GM21723 (cell line): ENCODE measurements around the gene HELZ.
"Not testable (repeated sequence)": the region's sequence is repeated elsewhere in the genome, so short reads cannot be mapped to it uniquely, and the experiment has no call there.

Experiments
- ATAC-seq: cut with Tn5 transposase; IDR thresholded peaks from one replicate; pipeline ENCODE4 v1.9.1; 2021; ENCODE audit warnings: mild to moderate bottlenecking, moderate library complexity; ENCODE audit not compliant: unreplicated experiment

Gene HELZ

DNA sequence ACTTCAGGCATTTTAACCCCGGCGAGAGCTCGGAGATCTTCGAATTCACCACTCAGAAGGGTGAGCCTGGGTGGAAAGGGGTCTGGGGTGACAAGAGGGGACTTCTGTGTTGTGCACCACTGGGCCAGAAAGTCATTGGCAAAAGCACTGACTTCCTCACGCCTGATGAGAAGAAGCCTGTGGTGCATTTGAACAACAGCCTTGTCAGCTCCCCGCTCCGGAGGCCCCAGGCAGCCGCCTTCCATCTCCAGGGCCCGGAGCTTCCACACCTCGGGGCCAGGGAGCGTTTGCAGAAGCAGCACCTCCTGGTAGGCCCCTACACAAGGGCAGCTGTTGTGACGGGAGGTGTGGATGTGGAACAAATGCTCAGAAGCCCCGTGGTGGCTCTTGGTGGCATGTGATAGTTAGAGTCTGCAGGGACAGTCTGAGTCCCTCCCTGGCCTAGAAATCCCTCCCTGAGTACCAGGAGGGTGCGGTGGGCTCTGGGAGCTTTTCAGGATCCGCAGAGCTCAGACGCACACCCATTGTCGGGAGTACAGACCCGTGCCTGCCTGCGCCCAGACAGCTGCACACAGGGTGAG lies 190.9 kb downstream of the HELZ start:
- no peak for ATAC-seq

DNA sequence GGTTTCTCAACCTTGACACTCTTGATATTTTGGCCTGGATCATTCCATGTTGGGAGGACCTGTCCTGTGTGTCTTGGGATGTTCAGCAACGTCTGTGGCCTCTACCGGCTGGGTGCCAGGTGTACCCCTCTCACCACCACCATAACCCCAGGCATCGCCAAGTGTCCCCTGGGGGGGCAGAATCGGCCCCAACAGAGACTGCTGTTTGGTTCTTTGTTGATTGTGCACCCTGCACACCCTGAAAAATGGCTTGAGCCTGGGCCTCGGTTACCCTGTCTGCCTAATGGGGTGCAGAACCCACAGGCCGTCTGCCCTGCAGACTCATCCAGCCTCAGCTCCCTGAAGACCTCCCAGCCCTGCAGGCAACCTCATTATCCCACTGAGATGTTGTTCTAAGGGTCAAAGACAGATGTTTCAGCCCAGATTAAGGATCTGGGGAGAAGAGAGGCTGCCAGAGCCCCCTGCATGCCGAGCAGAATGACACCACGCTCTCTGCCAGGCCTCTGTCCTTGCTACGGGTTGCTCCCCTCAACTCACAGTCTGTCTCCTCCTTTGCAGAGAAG lies 191.5 kb downstream of the HELZ start:
- ATAC-seq: no peak

DNA sequence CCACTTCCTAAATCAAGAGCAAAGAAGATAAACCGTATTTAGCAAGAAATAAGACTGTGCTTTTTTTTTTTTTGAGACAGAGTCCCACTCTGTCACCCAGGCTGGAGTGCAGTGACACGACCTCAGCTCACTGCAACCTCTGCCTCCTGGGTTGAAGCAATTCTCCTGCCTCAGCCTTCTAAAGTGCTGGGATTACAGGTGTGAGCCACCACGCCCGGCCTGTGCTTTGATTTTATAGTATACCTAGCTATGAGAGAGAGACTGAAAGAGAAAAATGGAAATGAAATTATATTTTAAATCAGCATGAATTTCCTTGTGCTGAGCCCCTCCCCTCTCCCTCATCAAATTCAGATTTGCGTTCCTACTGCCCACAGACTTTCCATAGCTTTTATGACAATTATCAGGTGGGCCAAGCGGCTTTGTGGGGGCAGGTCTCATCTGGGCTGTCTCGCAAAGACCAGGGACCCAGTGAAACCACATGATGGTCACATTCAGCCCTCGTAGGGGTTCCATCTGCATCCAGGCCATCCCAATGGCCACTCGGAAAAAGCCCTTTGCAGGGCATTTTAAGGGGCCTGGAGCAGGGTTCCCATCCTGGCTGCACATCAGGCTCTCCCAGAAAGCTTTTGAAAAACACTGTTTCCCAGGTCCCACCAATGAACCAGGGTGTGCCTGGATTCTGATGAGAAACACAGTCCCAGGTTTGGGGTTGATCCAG lies 192.1 kb downstream of the HELZ start:
- no peak for ATAC-seq

DNA sequence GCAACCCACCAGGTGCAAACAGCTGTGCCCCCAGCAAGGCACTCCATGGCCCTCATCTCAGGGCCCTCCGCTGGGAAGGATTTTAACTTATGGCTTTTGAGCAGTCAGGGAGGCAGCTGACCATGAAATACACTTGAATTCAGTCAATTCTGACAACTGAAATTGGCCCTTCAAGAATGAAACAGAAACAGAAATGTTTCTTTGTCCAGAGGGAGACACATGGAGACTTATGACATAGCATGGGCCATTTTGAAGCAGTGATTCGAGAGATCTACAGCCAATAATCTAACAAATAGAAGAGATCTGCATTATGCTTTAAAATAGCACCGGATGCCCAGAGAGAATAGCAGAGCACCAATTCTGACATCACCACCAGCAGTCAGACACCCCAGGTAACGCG lies 193.2 kb downstream of the HELZ start:
- no peak for ATAC-seq

DNA sequence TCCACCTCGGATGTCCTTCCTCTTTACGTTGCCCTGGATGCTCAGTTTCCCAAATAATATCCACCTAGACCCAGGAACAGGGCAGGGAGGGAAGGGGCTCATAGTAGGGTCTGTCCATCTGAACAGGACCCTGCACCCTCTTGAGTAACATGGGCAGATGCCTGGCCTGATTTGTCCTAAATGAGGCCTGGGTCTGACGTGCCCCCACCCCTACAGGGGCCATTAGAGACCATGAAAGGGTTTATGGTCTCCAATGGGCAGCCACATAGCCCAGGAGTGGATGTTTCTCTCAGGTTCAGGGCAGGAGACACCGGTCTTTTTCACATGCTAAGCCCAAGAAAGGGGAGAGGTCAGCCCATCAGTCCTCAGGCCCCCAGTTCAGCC lies 193.8 kb downstream of the HELZ start:
- ATAC-seq: no peak

DNA sequence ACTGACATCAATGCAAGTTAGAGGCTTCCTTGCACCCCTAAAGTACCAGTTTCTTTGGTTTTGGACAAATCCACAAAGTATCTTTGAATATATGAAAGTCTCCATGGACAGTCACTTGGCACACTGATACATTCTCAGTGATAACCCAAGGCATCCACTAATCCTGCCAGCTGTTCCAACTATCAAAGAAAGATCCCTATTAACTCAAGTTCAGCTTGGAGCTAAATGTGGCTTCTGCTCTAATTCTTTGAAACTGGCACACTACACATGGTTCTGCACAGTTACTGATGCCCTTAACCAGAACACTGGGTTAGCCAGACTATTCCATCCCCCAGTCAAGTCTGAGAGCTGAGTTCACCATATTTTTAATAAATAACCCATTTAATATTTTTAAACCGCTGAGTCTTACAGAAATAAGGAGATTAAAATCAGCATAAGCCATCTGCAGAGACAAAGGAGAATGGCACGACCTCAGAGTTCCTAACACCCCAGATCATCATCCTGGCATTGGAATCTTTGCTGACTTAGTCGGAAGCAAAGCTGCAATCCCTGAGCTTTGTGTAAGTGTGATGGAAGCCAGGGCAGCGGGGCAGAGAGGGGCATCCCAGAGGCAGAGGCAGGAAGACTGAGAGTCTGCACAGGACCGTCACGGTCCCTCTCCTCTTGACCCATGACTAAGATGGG lies 194.4 kb downstream of the HELZ start:
- ATAC-seq: no peak

GRCh38 chr17:67050066-67050465 lies 194.9 kb downstream of the HELZ start:
- ATAC-seq: no peak

DNA sequence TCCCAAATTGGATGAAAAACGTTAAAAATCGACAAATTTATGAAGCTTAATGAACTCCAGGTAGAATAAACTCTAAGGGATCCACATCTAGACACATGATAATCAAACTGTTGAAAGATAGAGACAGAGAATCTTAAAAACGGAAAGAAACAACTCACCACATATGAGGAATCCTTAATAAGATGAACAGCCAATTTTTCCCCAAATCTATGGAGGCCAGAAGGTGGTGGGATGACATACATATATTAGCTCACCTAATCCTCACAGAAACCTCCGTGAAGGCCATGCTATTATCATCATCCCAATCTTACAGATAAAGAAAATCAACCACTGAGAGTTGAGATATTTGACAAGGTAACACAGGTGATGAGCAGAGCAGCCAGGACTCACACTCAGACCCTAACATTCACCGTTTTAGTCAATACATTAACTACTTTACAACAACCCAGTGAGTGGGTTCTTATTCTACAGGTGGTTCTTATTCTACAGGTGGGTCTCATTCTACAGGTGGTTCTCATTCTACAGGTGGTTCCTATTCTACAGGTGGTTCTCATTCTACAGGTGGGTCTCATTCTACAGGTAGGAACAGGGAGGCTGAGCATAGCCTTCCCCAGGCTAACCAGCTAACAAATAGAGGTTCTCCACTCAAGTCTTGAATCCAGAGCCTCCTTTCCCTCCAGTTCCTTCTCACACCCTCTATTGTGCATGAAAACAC lies 195.8 kb downstream of the HELZ start:
- ATAC-seq: no peak

DNA sequence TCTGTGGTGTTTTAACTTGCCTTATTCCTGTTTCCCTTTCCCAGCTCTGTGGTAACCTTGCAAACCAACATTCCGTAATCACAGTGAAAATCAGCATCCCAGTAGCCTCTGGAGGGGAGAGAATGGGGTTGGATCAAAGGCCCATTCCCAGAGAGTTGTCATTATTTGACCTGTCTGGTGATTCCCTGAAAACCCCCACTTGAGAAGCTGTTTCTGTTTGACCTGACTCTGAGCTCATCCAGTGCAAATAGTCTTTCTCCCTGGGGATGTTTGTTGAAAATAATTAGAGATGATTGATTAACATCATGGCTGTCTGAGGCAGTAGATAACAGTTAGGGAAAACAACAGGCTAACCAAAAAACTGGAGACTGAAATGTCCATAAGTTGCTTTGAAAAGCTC lies 197.6 kb downstream of the HELZ start:
- ATAC-seq: no peak

DNA sequence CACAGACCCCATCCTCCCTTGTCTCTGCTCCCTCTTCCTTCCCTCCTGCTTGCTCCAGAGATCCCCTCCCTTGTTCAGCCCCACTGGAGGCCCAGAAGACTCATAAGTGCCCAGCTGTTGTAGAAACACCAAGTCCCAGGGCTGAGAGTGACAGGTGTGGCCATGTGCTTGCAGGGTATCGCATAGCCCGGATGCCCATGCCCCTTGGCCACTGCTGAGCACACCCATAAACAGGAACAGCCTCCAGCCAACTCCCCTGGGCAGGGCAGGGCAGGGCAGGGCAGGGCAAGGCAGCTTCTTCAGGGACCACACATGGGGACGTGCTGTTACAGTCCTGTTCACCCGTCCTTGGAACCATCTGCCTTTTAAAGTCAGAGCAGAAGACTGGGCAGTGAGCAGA lies 198.6 kb downstream of the HELZ start:
- no peak for ATAC-seq

DNA sequence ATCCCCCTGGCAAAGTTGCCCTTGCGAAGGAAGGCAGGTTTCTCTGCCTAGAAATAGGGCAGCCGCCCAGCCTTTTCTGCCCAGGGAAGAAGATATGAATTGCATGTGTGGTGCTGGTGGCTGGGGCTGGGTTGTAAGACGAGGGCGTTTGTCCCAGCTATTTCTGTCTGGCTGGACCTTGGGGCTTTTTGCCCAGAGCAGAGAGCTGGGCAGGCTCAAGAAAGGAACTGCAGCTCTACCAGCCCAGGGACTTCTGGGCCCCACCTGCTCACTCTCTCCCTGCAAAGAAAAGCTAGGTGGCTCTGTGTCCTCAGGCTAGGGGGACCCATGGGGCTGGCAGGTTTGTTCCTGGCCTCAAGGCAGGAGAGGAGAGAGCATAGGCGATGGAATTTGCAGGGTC lies 200.1 kb downstream of the HELZ start:
- no peak for ATAC-seq

GRCh38 chr17:67044016-67044772 lies 200.8 kb downstream of the HELZ start, which contains the start of gene CACNG1:
CACNG1 (plus strand) TSS chr17:67044554; CDS start chr17:67044661, 107 bp downstream.
- no peak for ATAC-seq

DNA sequence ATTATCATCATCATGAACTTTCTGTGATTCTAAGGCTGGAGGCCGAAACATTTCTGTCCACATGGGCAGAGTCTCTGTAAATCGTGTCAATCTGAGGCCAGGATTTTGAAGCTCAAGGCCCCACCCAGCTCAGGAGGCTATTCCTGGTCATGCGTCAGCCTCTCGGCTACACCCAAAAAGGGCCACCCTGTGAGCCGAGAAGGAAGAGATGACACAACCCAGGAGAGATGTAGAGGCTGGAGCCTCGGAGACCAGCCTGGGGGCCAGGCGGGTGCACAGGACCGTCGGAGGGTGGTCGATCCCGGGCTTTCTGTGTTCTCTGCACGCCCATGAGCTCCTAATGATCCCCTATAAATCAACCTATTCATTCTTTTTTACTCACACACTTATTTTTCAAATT lies 201.7 kb downstream of the HELZ start:
- ATAC-seq: no peak

- no peak for ATAC-seq
Measured at GRCh38 chr17:67041941-67042899, 202.8 kb downstream of the HELZ start.

DNA sequence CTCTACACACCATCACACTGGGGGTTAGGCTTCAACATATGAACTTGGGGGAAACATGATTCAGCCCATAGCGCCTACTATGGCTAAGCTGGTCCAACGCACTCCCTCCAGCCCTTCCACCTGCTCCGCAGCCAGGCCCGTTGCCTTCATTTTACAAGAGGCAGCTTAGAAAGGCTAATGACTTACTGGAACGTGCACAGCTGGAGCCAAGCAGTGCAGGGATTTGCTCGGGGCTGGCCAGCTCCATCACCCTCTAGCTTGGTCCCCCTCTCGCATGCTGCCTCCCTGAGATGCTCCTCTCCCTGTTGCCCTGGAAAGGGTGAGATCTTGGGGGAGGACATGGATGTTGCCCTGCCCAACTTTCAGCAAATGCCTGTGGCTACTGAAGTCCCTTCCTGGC lies 203.5 kb downstream of the HELZ start:
- ATAC-seq: no peak

DNA sequence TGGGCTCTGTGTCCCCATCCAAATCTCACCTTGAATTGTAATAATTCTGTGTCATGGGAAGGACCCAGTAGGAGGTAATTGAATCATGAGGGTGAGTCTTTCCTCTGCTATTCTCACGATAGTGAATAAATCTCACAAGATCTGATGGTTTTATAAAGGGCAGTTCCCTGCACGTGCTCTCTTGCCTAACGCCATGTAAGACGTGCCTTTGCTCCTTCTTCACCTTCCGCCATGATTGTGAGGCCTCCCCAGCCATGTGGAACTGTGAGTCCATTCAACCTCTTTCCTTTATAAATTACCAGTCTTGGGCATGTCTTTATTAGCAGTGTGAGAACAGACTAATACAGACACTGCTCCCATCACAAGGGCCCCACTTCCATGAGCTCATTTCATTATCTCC lies 203.9 kb downstream of the HELZ start:
- ATAC-seq: not testable (repeated sequence)

DNA sequence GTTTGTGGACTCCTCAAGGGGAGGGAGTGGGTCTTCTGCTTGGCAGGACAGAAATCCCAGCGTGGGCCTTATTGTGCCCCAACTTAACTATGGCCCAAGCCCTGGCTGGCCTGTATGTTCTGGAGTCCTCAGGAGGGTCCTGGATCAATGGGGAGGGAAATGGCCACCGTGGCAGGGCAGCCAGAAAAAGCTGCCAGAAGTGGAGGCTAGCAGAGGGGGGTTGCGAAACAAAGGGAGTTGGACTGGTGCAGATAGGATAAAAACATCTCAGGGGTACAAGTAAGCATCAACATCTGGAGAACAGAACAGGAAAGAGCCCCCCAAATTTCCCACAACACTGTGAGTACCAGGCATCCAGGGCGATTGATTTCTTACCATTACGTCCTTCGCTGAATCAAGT lies 204.3 kb downstream of the HELZ start:
- ATAC-seq: no peak

DNA sequence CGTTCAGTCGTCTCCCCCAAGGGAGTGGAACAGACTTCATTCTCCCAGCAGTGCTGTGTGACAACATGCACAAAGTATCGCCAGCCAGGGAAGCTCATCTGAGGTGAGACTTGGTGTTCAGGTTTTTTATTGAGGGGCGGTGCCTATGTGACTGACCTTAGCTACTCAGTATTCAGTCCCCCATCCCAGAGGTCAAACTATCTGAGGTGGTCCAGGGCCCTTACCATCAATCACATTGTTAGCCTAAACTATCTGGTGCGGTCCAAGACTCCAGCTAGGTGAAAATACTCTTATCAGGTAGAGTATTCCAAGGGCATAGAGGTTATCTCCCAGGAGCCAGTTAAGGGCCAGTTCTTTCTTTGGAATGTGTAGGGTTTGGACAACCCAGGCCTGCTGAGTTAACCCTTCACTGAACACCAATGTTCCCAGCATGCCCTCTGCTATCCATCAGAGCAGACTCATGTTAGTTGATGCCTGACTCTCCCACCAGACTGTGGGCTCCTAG lies 206.1 kb downstream of the HELZ start:
- no peak for ATAC-seq
